ENCODE results near the gene SEM1. TPM values are rescaled to one million over a fixed set of nuclear protein-coding genes. Genes with fewer than 3 reads are reported as not detected.

SEM1 gene
- total RNA-seq, 2 donors from 2014 or later = 15.1 to 33.1 TPM

DNA sequence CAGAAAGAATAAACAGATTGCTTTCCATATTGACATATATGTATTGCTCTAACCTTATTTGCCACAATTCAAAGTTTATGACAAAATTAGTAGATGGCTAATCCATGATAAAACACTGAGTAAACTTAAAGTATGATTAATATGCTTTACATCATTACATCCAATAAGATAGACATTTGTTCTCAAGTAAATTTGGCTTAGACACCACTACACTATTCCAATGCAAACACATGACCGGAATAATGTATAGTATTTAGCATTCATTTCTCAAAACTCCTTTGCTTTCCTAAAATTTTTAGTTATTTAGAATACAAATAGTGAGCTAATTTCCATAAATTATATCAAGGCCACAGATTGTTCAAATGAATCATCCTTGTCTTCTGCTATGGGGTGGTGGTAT, 20.2 kb downstream of the SEM1 start:
- no peak overlapping the region for H3K4me3 ChIP-seq
- H3K9me3 ChIP-seq = no peaks in the 10 kb centered on the region
- H3K27ac ChIP-seq = no peak overlapping the region
- H3K27me3 ChIP-seq = no peaks in the 10 kb centered on the region
- H3K4me1 ChIP-seq = peaks cover 0 to 28% of the 10 kb centered on the region in 2 donors
- TF ChIP-seq, protein P1, sequence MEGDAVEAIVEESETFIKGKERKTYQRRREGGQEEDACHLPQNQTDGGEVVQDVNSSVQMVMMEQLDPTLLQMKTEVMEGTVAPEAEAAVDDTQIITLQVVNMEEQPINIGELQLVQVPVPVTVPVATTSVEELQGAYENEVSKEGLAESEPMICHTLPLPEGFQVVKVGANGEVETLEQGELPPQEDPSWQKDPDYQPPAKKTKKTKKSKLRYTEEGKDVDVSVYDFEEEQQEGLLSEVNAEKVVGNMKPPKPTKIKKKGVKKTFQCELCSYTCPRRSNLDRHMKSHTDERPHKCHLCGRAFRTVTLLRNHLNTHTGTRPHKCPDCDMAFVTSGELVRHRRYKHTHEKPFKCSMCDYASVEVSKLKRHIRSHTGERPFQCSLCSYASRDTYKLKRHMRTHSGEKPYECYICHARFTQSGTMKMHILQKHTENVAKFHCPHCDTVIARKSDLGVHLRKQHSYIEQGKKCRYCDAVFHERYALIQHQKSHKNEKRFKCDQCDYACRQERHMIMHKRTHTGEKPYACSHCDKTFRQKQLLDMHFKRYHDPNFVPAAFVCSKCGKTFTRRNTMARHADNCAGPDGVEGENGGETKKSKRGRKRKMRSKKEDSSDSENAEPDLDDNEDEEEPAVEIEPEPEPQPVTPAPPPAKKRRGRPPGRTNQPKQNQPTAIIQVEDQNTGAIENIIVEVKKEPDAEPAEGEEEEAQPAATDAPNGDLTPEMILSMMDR (IDR thresholded peaks at IDR 0.05) = no peak
- H3K36me3 ChIP-seq = peaks cover 5% of the 10 kb centered on the region
- no peak for DNase-seq (ENCODE audit: low spot score)

DNA sequence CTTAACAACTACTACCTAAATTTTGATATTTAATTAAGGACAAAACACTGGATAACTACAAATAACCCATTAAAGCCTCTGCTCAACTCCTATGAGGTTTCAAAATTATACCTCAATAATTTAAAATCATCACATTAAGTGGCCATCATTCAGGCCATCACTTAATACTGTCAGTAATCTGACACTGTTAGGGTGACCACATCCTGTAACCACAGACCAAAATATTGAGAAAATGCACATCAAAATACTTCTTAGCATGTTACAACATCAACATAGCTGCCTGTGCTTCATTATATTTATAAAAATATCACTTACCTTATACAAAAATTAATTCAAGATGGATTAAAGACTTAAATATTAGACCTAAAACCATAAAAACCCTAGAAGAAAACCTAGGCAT, 23.3 kb downstream of the SEM1 start:
- Histone ChIP-seq H3K27ac (no peak overlapping the region), H3K36me3 (peaks cover 5% of the 10 kb centered on the region), H3K4me1 (peaks cover 0 to 19% of the 10 kb centered on the region in 2 donors), H3K4me3 (no peak overlapping the region), H3K9me3 (no peaks in the 10 kb centered on the region), H3K27me3 (no peaks in the 10 kb centered on the region)
- TF ChIP-seq, protein P1 (IDR thresholded peaks at IDR 0.05) = no peak
- DNase-seq (ENCODE audit: low spot score) = no peak

DNA sequence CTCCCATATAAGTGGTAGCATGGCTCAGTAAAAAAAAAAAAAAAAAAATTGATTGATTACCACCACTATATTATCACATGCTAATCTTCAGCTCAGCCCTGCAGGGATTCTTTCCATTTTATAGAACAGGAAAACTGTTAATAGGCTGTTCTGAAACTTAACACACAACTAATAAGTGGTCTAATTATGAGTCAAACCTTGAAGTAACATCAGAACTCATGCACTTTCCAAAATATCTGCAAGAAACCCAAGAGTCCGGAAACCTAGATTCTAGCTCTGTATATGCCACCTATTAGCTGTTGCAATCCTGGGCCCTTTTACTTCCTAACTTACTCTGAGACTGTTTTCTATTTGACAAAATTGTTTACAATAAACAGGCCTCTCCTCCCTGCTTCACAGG, 23.9 kb downstream of the SEM1 start:
- no peaks in the 10 kb centered on the region for H3K9me3 ChIP-seq
- H3K27ac ChIP-seq = no peak overlapping the region
- H3K27me3 ChIP-seq = no peaks in the 10 kb centered on the region
- no peak for DNase-seq (ENCODE audit: low spot score)
- TF ChIP-seq, protein P1 (IDR thresholded peaks at IDR 0.05) = no peak
- H3K4me3 ChIP-seq = no peak overlapping the region
- peaks cover 0 to 13% of the 10 kb centered on the region in 2 donors for H3K4me1 ChIP-seq
- peaks cover 5% of the 10 kb centered on the region for H3K36me3 ChIP-seq

DNA sequence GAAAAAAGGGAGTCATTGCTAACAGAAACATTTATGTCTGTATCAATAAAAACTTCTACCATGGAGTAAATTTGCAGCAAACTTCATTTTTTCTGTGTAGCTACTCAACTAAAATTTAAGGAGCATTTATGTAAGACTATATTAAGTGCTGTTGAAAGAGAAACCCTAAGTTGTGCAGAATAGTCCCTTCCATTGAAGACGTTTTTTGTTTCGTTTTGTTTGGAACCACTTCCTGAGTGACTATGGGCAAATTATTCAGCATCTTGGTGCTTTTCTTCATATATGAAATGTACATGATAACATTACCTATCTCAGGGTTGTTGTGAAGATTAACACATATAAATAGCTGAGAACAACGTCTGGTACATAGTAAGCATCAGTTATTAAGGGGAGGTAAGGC, 24.3 kb downstream of the SEM1 start:
- Histone ChIP-seq H3K4me3 (no peak overlapping the region), H3K27ac (no peak overlapping the region)
- DNase-seq (ENCODE audit: low spot score) = no peak

DNA sequence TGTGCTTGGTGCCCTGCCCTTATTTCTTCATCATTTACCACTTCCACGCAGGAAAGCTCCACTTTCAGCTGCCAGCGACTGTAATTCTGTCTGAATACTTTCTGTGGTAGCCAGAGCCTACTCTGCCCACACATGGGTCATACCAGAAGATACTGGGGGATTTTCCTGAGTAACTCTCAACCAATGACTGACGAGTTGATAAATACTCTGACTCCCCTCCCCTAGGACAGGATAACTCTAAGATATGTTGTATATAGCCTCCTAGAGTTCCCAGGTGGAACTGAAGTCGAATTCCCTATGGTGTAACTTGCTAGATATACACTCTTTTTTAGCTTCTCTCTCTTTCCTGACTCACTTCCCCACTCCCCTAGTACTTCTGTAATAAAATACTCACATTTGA, 29.8 kb downstream of the SEM1 start:
- Histone ChIP-seq H3K36me3 (no peaks in the 10 kb centered on the region), H3K4me3 (no peak overlapping the region), H3K27ac (no peak overlapping the region), H3K9me3 (no peaks in the 10 kb centered on the region), H3K27me3 (no peaks in the 10 kb centered on the region), H3K4me1 (no peaks in the 10 kb centered on the region)
- TF ChIP-seq, protein P1 (IDR thresholded peaks at IDR 0.05) = no peak
- DNase-seq (ENCODE audit: low spot score) = no peak

More for the DNA sequence above, 24.3 kb downstream of the SEM1 start:
- H3K4me1 ChIP-seq = peaks cover 0 to 9% of the 10 kb centered on the region in 2 donors
- TF ChIP-seq, protein P1 (IDR thresholded peaks at IDR 0.05) = no peak
- peaks cover 5% of the 10 kb centered on the region for H3K36me3 ChIP-seq
- H3K9me3 ChIP-seq = no peaks in the 10 kb centered on the region
- no peaks in the 10 kb centered on the region for H3K27me3 ChIP-seq

DNA sequence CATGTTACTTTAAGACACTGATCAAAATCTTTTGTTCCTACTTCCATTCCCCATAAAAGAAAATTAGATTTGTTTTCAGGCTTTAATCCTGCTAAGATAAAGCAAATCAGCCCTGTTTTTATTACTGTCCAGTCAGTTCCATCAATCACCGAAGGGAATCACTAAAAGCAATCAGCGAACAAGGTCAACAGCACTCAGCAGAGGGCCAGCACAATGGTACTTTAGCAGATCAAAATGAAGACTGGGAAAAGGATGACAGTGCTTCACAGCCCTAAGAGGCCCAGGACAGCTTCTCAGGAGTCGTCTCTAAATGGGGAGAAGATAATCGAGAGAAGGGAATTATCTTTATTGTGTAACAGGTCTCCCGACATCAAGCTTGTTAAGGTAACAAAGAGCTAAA, 32.7 kb downstream of the SEM1 start:
- no peak overlapping the region for H3K27ac ChIP-seq
- DNase-seq (ENCODE audit: low spot score) = no peak
- TF ChIP-seq, protein P1 (IDR thresholded peaks at IDR 0.05) = no peak
- no peaks in the 10 kb centered on the region for H3K36me3 ChIP-seq
- no peaks in the 10 kb centered on the region for H3K9me3 ChIP-seq
- no peaks in the 10 kb centered on the region for H3K27me3 ChIP-seq
- H3K4me1 ChIP-seq = no peaks in the 10 kb centered on the region
- no peak overlapping the region for H3K4me3 ChIP-seq
